SIG-M5 (cell line): ENCODE measurements around the gene FAM76A.
"Not testable (repeated sequence)": the region's sequence is repeated elsewhere in the genome, so short reads cannot be mapped to it uniquely, and the experiment has no call there.

Source experiments
- DNase-seq: peaks from one replicate; lab custom pipeline; 2025; lab: John Stamatoyannopoulos, UW

The FAM76A gene

GRCh38 chr1:27725374-27726172, at the start of gene FAM76A:
TSS of gene FAM76A (plus strand) at chr1:27725961. CDS start at chr1:27726081, 120 bp downstream.
- peak; percentile 85 for DNase-seq

- no peak for DNase-seq
Observed at GRCh38 chr1:27676410-27676809, 49.4 kb upstream of the FAM76A start.

- DNase-seq: no peak
Observed at GRCh38 chr1:27678747-27679146, 47.0 kb upstream of the FAM76A start.

GRCh38 chr1:27680225-27680791, 45.5 kb upstream of the FAM76A start:
- DNase-seq: not testable (repeated sequence)

GRCh38 chr1:27681580-27681979, 44.2 kb upstream of the FAM76A start:
- not testable (repeated sequence) for DNase-seq

GRCh38 chr1:27682351-27682944, 43.3 kb upstream of the FAM76A start:
- DNase-seq: no peak

- no peak for DNase-seq
Observed at GRCh38 chr1:27684176-27684575, 41.6 kb upstream of the FAM76A start.

- DNase-seq: no peak
Observed at GRCh38 chr1:27686223-27686990, 39.4 kb upstream of the FAM76A start.

GRCh38 chr1:27687906-27688305, 37.9 kb upstream of the FAM76A start:
- no peak for DNase-seq

GRCh38 chr1:27689423-27690173, 36.2 kb upstream of the FAM76A start:
- no peak for DNase-seq

GRCh38 chr1:27690183-27690582, 35.6 kb upstream of the FAM76A start:
- no peak for DNase-seq

- DNase-seq: not testable (repeated sequence)
Observed at GRCh38 chr1:27696835-27697234, 28.9 kb upstream of the FAM76A start.

GRCh38 chr1:27704958-27705357, 20.8 kb upstream of the FAM76A start:
- no peak for DNase-seq

- no peak for DNase-seq
Observed at GRCh38 chr1:27705545-27705944, 20.2 kb upstream of the FAM76A start.

- DNase-seq: no peak
Observed at GRCh38 chr1:27710574-27710973, 15.2 kb upstream of the FAM76A start.

- no peak for DNase-seq
Observed at GRCh38 chr1:27713139-27713725, 12.5 kb upstream of the FAM76A start.

- DNase-seq: no peak
Observed at GRCh38 chr1:27713869-27714513, 11.8 kb upstream of the FAM76A start.

- no peak for DNase-seq
Observed at GRCh38 chr1:27716262-27716895, 9.4 kb upstream of the FAM76A start.

GRCh38 chr1:27719286-27720251, 6.2 kb upstream of the FAM76A start:
- no peak for DNase-seq
